GM19099 (cell line): ENCODE data around the gene LRRFIP1.

ENCODE experiments used
- POLR2A ChIP-seq: IDR thresholded peaks from 3 replicates; pipeline ENCODE4 v1.6.1; 2011; ENCODE audit warnings: low read depth; ENCODE audit not compliant: insufficient read length; ENCODE audit errors: extremely low read depth

LRRFIP1 gene

DNA sequence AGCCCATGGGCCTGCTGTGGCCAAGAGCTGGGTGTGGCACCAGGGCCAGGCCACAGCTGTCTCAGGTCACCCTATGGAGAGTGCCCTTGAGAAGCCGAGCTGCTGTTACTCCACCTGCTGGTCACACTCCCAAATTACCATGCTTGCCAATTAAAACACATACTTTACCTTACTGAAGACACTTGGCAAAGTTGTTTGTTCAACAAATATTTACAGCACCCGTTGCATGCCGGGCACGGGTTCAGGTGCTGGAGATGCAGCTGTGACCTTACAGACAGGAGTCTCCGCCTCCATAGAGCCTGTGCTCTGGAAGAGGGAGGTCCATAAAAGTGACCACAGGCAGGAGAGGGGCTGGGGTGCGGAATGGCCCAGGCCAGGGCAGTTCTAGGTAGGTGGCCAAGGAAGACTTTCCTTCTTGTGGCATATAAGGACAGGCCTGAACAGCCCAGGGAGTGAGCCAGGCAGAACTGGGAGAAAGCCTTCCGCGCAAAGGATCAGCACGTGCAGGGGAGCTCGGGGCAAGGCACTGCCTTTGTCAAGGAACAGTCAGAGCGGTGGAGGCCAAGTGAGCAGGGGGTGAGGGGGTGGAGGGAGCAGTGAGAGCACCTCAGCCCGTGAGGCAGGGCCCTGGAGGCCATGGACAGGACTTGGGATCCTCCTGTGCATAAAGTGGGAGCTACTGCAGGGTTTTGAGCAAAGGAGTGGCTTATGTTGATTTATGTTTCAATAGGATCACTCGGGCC is 147.6 kb downstream of the LRRFIP1 start:
- no peak for TF ChIP-seq POLR2A

DNA sequence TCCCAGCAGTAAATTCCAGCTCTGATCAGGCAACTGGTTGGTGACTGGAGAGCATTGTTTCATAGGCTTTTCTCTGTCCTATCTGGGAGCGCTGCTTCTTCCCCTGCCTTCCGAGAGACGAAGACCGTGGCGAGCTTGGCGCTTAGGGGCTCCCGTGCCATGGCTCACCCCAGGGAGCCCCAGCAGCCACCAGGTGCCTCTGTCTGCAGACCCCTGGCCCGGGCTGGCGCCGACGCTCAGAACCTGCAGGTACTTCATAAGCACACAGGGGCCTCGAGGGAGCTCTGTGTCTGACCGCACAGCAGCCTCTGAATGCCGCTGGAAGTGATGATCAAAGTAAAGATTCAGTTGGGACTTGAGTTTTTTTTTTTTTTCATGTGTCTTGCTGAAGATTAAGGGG is 152.1 kb downstream of the LRRFIP1 start:
- TF ChIP-seq POLR2A = no peak

DNA sequence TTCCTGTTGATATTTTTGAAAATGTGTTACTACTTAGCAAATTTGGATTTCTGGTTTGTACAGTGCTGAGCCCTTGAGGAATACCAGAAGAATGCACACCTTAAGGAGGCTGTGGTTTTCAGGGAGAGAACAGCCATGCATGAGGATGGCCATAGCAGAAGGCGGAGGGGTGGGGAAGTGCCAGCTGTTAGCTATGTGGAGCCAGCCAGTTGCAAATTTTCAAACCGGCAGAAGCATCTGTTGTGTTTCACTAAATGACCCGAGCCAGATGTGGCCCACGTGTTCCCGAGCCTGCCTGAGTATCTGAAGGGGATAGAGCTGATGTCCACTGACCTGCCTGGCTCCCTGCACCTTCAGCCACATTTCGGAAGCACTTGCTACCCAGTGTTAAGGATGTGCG is 154.8 kb downstream of the LRRFIP1 start:
- TF ChIP-seq POLR2A = no peak

- TF ChIP-seq POLR2A = no peak
Measured at GRCh38 chr2:237786936-237787335, 159.5 kb downstream of the LRRFIP1 start.

DNA sequence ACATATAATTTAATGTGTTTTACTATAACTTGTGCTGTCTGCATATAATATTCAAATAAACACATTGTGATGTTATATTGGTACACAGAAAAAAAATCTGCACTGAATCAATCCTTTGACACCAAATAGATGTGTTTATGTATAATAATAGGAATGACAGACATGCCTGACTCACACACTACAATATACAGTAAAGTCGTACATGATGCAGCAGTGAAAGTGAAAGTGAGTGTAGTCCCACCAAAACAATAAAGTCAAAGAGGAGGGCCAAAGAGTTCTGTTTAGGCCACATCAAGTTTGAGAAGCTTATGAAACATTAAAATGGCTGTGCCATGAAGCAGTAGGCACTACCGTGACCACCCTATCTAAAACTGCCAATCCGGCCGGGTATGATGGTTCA is 163.0 kb downstream of the LRRFIP1 start:
- no peak for TF ChIP-seq POLR2A

DNA sequence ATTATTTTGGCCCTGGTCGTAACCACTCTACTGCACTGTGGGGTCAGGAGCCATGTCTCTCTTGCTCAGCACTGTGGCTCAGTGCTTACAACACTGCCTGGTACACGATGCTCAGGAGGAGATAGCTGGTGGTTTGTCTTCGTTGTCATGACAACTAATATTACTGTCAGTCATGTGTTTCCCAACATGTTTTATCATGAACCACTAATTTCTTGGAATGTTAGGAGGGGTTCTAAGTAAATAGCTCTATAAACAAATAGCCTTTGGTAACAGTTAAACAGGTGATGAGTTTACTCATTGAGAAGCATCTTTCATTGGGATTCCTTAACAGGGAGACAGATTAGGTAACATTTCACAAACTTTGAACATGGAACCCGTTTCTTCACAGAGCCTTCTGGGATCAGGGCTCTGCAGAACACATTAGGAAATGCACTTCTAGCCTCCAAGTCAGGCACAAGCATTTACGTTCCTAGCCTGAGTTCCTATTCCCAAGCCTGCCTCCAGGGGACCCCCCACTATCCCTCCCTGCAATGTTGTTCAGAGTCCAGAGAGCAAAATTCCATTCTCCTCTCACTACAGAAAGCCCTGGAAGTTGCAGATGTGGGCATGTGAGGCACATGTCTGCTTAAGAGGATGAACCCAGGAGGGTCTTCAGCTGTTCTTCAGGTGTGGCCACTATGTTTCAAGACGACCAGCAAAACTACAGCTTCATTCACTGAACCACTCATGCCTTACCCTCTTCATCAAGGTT is 164.8 kb downstream of the LRRFIP1 start:
- no peak for TF ChIP-seq POLR2A

DNA sequence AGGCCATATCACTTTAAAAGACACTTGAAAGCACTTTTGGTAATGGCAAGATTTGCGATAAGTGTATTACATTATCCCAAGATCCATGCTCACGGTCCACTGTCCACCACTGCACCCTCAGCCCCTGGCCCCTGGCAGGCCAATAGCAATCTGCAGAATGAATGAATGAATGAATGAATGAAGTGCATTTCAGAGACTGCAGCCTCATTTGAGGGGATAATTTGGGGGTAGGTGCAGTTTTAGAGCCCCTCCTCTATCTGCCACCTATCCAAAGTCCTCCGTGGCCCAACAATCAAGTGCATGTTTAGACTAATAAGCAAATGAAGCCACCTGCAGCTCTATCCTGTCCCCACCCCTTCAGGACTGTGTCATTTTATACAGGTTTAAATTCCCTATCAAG is 169.9 kb downstream of the LRRFIP1 start:
- no peak for TF ChIP-seq POLR2A

- TF ChIP-seq POLR2A = no peak
Measured at GRCh38 chr2:237798236-237799059, 171.1 kb downstream of the LRRFIP1 start, which contains the start of gene RBM44. RBM44 (plus strand) TSS chr2:237798779; CDS start chr2:237813610, 14,831 bp downstream.

- TF ChIP-seq POLR2A = no peak
Measured at GRCh38 chr2:237799060-237799428, 171.7 kb downstream of the LRRFIP1 start.

- no peak for TF ChIP-seq POLR2A
Measured at GRCh38 chr2:237801466-237801865, 174.1 kb downstream of the LRRFIP1 start.

- no peak for TF ChIP-seq POLR2A
Measured at GRCh38 chr2:237806334-237806733, 178.9 kb downstream of the LRRFIP1 start.

GRCh38 chr2:237815637-237816036 is 188.2 kb downstream of the LRRFIP1 start:
- no peak for TF ChIP-seq POLR2A

GRCh38 chr2:237816531-237816930 is 189.1 kb downstream of the LRRFIP1 start:
- TF ChIP-seq POLR2A = no peak

- TF ChIP-seq POLR2A = no peak
Measured at GRCh38 chr2:237818066-237818473, 190.7 kb downstream of the LRRFIP1 start.

DNA sequence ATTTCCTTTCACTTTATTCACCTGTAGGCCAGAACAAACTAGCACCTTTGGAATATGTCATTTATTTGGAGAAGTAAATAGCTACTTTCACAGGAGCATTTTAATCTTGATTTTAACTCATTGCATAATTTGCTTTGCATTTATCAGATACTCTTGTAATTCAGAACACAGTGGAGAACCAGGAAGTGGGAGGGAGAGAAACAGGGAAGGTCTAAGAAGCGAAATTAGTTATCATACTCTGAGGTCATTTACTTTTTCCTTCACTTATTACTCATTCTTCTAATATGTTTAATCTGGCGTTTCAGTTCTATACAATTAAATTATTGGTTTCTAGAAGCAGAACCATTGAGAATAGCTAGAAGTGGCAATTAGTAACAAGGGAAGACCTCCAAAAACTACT is 191.8 kb downstream of the LRRFIP1 start:
- TF ChIP-seq POLR2A = no peak
